DOHH2 (cell line): ENCODE data around the gene PHF24.

Source experiments
- CTCF ChIP-seq: fragments of 200-600 bp; sonication (generic); IDR thresholded peaks from one replicate; pipeline ENCODE4 v1.5.1; 2014; ENCODE audit warnings: antibody characterized with exemption, mild to moderate bottlenecking, low read depth, low read length; ENCODE audit not compliant: poor library complexity, severe bottlenecking
- EZH2phosphoT487 ChIP-seq: fragments of 200-600 bp; sonication (generic); IDR thresholded peaks from 2 replicates; pipeline ENCODE4 v1.6.1; 2017; ENCODE audit warnings: borderline replicate concordance, mild to moderate bottlenecking, antibody characterized with exemption, low read length, moderate library complexity, mixed read lengths

GRCh38 chr9:35000535-35001284 lies 42.6 kb downstream of the PHF24 start:
- TF ChIP-seq CTCF = no peak
- no peak for TF ChIP-seq EZH2phosphoT487
